NCI-H1436 treated with DMSO at 0.1 percent for 48 hours (cell line): ENCODE results near the gene BRD1.
"Not testable (repeated sequence)": the region's sequence is repeated elsewhere in the genome, so short reads cannot be mapped to it uniquely, and the experiment has no call there.

Source experiments
- DNase-seq: peaks from one replicate; lab custom pipeline; 2025; lab: John Stamatoyannopoulos, UW

The BRD1 gene

DNA sequence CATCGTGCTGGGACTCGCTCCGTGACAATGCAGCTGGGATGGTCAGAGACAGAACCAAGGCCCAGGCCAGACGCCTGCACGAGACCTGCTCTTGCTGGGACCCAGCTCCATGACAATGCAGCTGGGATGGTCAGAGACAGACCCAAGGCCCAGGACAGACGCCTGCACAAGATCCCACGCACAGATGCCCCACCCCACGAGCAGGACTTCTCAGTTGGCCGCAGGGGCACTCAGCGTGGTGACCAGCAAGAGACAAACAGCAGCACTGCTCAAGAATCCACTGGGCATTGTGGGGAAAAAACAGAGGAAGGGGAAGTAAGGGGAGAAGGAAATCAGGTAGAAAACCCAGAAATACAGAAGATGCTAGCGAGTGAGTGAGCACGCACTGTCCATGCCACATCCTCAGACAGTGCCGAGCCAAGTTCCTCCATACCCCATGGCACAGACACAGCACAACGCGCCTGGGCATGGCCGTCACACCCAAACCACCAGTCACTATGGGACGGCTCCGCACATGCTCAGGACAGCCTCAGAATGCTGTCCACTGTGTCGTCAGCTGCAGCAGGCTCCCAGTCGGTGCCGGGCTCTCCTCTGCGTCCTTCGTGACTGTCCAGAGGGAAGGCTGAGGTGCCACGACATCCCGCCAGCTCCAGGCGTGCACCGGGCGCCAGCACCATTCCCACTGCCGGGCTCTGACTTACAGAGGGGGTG, 44.5 kb downstream of the BRD1 start:
- no peak for DNase-seq

- not testable (repeated sequence) for DNase-seq
Measured at GRCh38 chr22:49781886-49782285, 45.8 kb downstream of the BRD1 start.

DNA sequence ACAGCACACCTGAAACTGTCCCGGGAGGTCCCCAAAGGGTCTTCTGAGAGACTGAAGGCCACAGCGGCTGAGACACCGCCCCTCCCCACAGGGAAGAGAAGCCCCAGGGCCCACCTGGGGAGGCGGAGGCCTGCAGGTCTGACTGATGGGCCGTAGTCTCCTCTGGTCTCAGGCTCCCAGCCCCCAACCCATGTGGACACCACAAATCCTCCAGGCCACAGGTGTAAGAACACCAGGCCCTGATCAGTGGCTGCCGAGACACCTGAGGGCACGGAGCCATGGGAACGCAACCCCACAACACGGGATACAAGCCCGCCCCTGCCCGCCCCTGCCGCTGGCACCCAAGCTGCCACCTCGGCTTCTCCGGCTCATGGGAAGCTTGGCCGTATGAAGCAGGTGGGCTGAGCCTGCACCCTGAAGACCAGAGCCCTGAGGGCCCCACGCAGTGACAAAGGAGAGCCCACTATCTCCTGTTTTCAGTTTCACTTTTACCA, 46.3 kb downstream of the BRD1 start:
- no peak for DNase-seq

DNA sequence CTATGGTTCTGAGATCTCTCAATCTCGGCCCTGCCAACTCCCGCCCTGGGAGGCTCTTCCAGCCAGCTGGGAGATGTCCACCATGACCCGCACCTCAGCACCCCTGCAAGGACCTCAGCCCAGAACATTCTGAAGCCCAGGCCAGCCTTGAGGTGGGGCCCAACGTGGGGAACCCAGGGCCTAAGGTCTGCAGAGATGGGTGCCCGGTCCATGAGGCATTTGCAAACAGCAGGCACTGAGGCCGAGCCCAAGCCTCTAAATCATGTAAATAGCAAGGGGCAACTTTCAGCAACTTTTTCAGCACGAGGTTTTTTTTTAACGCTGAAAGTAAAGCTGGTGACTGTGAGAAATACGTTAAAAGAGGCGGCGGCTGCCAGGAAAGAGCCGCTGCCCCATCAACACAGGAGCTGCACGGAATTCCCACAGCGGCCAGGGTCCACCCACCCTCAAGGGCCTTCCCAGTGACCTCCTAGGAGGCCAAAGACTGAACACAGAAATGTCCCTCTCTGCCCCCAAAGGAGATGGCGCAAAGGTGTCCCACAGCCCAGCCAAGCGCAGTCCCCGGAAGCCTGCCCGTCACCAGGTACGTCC, 46.9 kb downstream of the BRD1 start:
- no peak for DNase-seq

DNA sequence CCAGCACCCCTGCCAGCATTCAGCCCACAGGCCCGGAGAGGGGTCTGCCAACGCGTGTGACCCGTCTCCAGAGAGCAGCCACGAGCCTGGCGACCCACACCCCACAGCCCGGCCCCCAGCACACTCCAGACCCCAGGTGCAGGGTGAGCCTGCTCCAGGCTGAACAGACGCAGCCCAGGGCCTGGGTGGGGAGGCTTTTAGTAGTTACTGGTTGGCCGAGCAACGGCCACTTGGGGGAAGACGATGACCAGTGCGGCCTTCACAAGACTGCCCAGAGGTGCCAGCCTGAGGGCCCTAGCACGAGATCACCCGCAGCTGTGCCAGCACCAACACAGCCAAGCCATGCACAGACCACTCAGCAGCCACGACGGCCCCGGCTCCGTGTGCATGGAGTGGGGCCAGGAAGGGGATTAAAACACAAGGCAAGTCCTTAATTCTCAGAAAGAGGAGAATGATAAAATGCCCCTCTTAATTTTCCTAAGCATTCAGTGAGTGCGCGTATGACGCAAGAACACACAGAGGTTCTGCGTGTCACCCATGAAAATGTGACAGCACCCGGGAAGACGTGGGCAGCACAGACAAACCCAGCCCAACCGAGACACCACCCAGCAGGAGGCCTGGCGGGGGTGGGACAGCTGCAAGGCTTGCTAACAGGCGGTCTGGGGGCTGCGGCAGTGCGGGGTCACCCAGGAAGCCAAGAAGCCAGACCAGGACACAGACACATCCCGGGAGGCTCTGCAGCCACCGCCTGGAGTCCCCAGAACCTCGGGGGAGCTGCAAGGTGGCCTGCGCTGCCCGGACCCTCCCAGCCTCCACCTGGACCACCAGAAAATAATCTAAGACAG, 47.6 kb downstream of the BRD1 start:
- no peak for DNase-seq

DNA sequence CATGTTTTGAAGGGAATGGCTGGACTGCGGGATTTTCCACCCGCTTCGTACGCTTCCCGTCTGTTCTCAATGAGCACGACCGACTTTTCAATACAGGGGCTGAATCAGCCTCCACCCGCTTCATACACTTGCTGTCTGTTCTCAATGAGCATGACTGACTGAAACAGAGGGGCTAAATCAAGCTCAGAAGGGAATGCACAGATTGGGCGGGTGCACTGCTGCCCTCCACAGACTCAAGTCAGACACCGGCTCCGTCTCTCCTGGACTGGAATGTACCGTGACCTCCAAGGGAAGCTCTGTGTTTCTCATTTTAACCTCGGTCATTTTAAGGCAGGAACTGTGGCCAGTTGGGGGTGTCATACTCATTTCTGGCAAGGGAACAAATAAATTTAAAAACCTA, 48.5 kb downstream of the BRD1 start:
- no peak for DNase-seq

DNA sequence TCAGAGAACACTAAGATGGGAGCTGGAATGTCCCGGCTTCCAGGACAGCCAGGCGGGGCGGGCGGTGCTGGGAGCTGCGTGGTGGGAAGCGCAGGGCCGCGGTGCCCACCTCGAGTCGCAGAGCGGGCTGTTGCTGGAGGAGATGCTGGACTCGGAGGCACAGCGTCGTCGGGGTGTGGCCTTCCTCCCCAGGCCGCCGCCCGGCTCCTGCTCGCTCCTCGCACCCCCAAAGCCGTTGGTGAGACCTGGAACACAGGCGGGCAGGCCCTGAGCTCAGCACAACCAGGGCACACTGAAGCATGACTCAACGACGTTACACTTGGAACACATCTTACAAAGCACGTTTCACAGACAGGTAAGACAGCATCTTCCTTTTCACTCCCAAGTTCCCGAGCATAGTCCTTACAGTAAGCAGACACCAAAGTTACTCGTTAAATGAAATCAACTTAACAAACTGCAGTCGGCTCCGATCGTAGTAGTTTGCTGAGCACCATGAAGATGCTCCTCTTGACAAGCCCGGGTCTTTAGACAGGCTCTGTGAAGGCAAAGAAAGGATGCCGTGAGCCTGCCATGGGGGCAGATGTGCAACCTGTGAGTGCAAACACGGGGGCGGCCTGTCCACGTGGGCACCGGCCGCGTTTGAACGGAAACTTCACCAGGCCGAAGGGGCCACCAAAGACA, 50.0 kb downstream of the BRD1 start:
- no peak for DNase-seq

GRCh38 chr22:49776891-49777290, 50.8 kb downstream of the BRD1 start:
- no peak for DNase-seq

- DNase-seq = no peak
Measured at GRCh38 chr22:49775867-49776511, 51.7 kb downstream of the BRD1 start.

- DNase-seq = no peak
Measured at GRCh38 chr22:49775191-49775866, 52.3 kb downstream of the BRD1 start.

- no peak for DNase-seq
Measured at GRCh38 chr22:49774499-49775151, 53.0 kb downstream of the BRD1 start.

GRCh38 chr22:49774046-49774445, 53.6 kb downstream of the BRD1 start:
- DNase-seq = no peak

DNA sequence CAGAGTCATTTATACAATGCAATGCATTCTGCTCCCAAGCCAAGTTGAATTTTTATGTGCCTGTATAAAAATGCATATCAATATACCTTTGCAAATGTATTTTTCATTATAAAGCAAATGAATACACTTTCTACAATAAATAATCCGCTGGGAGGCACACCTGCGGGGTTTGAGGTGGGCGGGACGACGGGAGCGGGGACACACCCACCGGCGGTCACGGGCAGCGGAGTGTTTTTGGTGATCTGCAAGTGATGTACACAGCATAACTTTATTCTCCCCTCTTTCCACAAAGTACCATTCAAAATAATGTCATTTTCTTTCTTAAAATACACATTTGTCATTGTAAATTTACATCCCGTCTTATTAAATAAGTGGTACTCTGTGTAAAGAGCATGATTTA, 54.1 kb downstream of the BRD1 start:
- DNase-seq = no peak

DNA sequence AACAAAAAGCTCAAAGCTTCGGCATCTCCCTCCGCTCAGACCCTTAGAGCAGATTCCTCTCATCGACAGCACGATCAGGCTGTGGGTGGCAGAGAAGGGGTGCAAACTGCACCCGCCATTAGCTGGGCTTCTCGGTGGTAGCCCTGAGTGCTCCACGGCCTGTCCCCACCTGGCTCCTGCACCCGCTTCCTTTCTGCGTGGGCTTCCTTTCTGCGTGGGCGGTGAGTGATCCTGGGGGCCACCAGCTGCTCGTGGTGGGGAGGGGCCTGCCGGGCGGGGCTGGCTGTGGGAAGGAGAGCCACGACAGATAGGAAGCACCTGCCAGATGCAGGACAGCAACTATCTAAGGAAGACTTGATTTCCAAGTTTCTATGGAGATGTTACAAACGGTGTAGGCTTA, 55.0 kb downstream of the BRD1 start:
- DNase-seq = no peak

GRCh38 chr22:49771266-49772065, 56.2 kb downstream of the BRD1 start:
- DNase-seq = no peak

DNA sequence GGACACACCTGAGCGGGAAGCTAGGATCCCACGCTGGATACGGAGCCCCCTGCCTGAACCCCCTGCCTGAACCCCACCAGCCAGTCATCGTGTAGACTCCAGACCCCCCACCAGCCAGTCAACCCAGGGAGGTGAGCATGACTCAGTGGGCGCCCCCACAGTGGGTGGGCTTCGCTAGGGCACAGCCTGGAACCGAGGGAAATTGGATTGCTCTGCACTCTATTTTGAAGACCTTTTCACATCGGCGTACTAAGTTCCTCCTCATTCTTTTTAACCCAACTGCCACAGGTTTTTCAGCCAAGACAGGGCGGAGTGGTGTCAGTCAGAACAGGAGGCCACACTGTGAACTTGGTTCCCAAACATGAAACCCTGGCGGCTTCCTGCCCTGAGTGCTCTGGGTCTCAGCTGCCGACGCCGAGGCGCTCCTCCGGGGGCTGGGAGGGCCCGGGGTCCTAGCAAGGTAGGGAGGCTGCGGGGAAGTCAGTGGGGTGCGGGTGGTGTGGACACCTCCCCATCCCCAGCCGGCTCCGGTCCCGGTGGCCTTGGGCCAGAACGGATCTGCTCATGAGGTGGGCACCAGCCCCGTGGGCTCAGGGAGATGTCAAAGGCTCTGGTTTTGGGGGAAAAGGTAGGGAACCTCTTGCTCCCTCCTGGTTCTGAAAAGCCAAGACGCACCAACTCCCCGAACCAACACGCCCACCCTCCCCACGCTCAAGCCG, 57.0 kb downstream of the BRD1 start:
- no peak for DNase-seq

DNA sequence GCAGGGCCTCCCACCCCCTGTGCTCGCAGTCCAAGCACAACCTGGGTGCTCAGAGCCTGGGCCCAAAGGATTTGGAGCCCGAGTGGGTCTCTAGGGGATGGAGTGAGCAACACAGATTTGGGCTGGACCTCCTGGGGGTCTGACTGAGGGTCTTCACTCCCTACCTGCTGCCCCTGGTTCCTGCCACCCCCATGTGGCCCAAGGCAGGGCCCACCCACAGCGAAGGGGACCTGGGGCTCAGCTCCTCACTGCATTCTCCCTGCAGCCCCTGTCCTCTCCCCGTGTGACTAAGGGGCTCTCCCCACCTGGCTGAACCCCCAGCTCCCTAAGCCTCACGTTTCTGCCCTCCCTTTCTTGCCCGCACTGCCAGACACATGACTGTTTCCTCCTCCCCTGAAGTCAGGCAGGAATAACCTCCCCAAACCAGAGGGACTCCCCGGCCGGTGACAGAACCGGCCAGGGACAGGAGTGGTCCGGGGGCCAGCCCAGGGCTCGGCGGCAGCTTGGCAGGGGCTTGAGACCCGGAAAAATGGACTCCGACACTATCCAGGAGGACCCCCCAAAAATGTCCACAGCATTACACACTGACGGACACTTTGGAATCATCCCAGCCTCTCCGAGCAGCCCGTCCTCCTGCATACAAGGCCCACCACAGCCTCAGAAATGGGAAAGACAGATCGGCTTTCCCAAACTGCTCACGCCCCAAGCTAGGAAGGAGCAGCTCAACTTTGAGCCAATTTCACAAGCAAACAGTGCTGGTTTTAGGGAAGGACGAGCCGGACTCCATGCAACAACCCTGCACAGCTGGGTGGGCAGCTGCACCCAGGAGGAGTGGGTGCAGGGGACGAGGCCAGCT, 57.8 kb downstream of the BRD1 start:
- no peak for DNase-seq
